IMR-90 (cell line): ENCODE measurements around the gene KLK11. TPM values are rescaled to one million over a fixed set of nuclear protein-coding genes. Genes with fewer than 3 reads are reported as not detected.

ENCODE experiments used
- ATAC-seq: fragments of 200-7000 bp; cut with Tn5 transposase; 2 replicates; pipeline ENCODE4 v1.9.1; 2020; ENCODE audit warnings: low read depth, mild to moderate bottlenecking, moderate library complexity
- BruUV-seq: library from RNA; stranded (reverse); fragments of 400-500 nt; replicated peaks from 2 replicates; lab custom pipeline; 2021; lab: Mats Ljungman, UMichigan
- CTCF ChIA-PET: fragments of 300-600 bp; formaldehyde crosslinking; extraction: SDS; loops from one replicate; lab custom pipeline; 2021; ENCODE audit warnings: antibody characterized with exemption; lab: Yijun Ruan, JAX
- POLR2A ChIA-PET: fragments of 300-600 bp; sonication (Branson Sonifier 250); formaldehyde crosslinking; loops from one replicate; lab custom pipeline; 2022; ENCODE audit warnings: antibody characterized with exemption; ENCODE audit not compliant: unreplicated experiment; lab: Charles Lee
- DNase-seq: peaks from one replicate; pipeline ENCODE4 v3.0.0; 2013
- H2AFZ ChIP-seq: replicated peaks from 2 replicates; pipeline ENCODE3; 2013; ENCODE audit warnings: low read length, mild to moderate bottlenecking; ENCODE audit not compliant: poor library complexity
- H2AK5ac ChIP-seq: 2 replicates; pipeline ENCODE4 v1.6.1; 2013; ENCODE audit warnings: low read depth, low read length, inconsistent platforms
- H2AK9ac ChIP-seq: replicated peaks from 2 replicates; pipeline ENCODE3; 2013; ENCODE audit warnings: mild to moderate bottlenecking, low read depth, low read length, moderate library complexity; ENCODE audit not compliant: poor library complexity
- H2BK120ac ChIP-seq: 2 replicates; pipeline ENCODE4 v1.6.1; 2013; ENCODE audit warnings: low read depth, low read length, inconsistent platforms
- H2BK15ac ChIP-seq: 3 replicates; pipeline ENCODE4 v1.6.1; 2013; ENCODE audit warnings: low read depth, low read length, inconsistent platforms
- H2BK20ac ChIP-seq: 2 replicates; pipeline ENCODE4 v1.6.1; 2013; ENCODE audit warnings: low read depth, mild to moderate bottlenecking, inconsistent platforms, low read length, moderate library complexity
- H2BK5ac ChIP-seq: 2 replicates; pipeline ENCODE4 v1.6.1; 2013; ENCODE audit warnings: mild to moderate bottlenecking, low read depth, low read length, inconsistent platforms; ENCODE audit not compliant: poor library complexity, severe bottlenecking
- H3K14ac ChIP-seq: replicated peaks from 2 replicates; pipeline ENCODE4 v1.6.1; 2013; ENCODE audit warnings: low read depth, low read length, inconsistent platforms
- H3K18ac ChIP-seq: 2 replicates; pipeline ENCODE4 v1.6.1; 2013; ENCODE audit warnings: low read depth, low read length, control low read depth
- H3K23ac ChIP-seq: 2 replicates; pipeline ENCODE4 v1.6.1; 2013; ENCODE audit warnings: low read depth, low read length, inconsistent platforms
- H3K27ac ChIP-seq: 2 replicates; pipeline ENCODE4 v1.5.1; 2013; ENCODE audit warnings: mild to moderate bottlenecking, control low read depth, low read length; ENCODE audit not compliant: insufficient read depth
- H3K27me3 ChIP-seq: 2 replicates; pipeline ENCODE4 v1.6.1; 2013; ENCODE audit warnings: low read length; ENCODE audit not compliant: control insufficient read depth, insufficient read depth
- H3K36me3 ChIP-seq: 2 replicates; pipeline ENCODE4 v1.6.1; 2013; ENCODE audit warnings: low read length, mixed read lengths; ENCODE audit not compliant: control insufficient read depth, insufficient read depth
- H3K4ac ChIP-seq: 2 replicates; pipeline ENCODE4 v1.6.1; 2013; ENCODE audit warnings: low read depth, low read length, inconsistent platforms
- H3K4me1 ChIP-seq: 2 replicates; pipeline ENCODE4 v1.6.1; 2013; ENCODE audit warnings: low read length, mixed read lengths; ENCODE audit not compliant: control insufficient read depth, insufficient read depth
- H3K4me2 ChIP-seq: 2 replicates; pipeline ENCODE4 v1.6.1; 2013; ENCODE audit warnings: low read depth, mild to moderate bottlenecking, control low read depth, low read length, moderate library complexity
- H3K4me3 ChIP-seq: 2 replicates; pipeline ENCODE4 v1.5.1; 2013; ENCODE audit warnings: low read depth, mild to moderate bottlenecking, control low read depth, low read length, moderate library complexity; ENCODE audit not compliant: insufficient read depth
- H3K56ac ChIP-seq: 2 replicates; pipeline ENCODE4 v1.6.1; 2013; ENCODE audit warnings: low read length, inconsistent platforms; ENCODE audit not compliant: insufficient read depth; ENCODE audit errors: extremely low read depth
- H3K79me1 ChIP-seq, 2 experiments: 2 replicates each; pipeline ENCODE4 v1.6.1; 2013; ENCODE audit warnings: low read length in 2 of 2, inconsistent platforms in 1 of 2, low read depth in 1 of 2
- H3K9ac ChIP-seq: 2 replicates; pipeline ENCODE4 v1.6.1; 2013; ENCODE audit warnings: low read depth, low read length, control low read depth
- H3K9me1 ChIP-seq: 2 replicates; pipeline ENCODE4 v1.6.1; 2013; ENCODE audit warnings: low read length, inconsistent platforms; ENCODE audit not compliant: insufficient read depth
- H3K9me3 ChIP-seq: 2 replicates; pipeline ENCODE4 v1.6.1; 2013; ENCODE audit warnings: low read length; ENCODE audit not compliant: control insufficient read depth, insufficient read depth
- H4K20me1 ChIP-seq: 2 replicates; pipeline ENCODE4 v1.6.1; 2013; ENCODE audit warnings: low read length, inconsistent platforms; ENCODE audit not compliant: insufficient read depth
- H4K5ac ChIP-seq: 2 replicates; pipeline ENCODE4 v1.6.1; 2013; ENCODE audit warnings: mild to moderate bottlenecking, low read depth, low read length, control low read depth
- H4K8ac ChIP-seq, 2 experiments: 2 replicates each; pipeline ENCODE4 v1.6.1; 2013; ENCODE audit warnings: low read depth in 2 of 2, low read length in 2 of 2, control low read depth in 1 of 2, inconsistent platforms in 1 of 2
- H4K91ac ChIP-seq: 2 replicates; pipeline ENCODE4 v1.6.1; 2013; ENCODE audit warnings: low read depth, low read length, inconsistent platforms; ENCODE audit not compliant: insufficient read depth
- BHLHE40 ChIP-seq: fragments of 150-350 bp; IDR thresholded peaks from 2 replicates; pipeline ENCODE4 v1.6.1; 2016; ENCODE audit warnings: mild to moderate bottlenecking, low read depth, low read length
- CHD1 ChIP-seq: IDR thresholded peaks from 2 replicates; pipeline ENCODE4 v1.6.1; 2012; ENCODE audit warnings: low read depth, low read length, improper control_type of control experiment
- FOS ChIP-seq: fragments of 150-350 bp; IDR thresholded peaks from 2 replicates; pipeline ENCODE4 v1.6.1; 2016; ENCODE audit warnings: low read depth, low read length
- NFE2L2 ChIP-seq: fragments of 150-350 bp; IDR thresholded peaks from 2 replicates; pipeline ENCODE4 v1.6.1; 2016; ENCODE audit warnings: low read depth, mild to moderate bottlenecking, low read length
- RFX5 ChIP-seq: IDR thresholded peaks from 2 replicates; pipeline ENCODE4 v1.8.0; 2012; ENCODE audit warnings: low read depth, mild to moderate bottlenecking, low read length, moderate library complexity
- WGBS, 2 experiments: methylation state at CpG; one replicate each; pipeline versions ENCODE4 v1.1.5 to v1.1.7; 2013; ENCODE audit warnings: missing lambda C conversion rate in 2 of 2; ENCODE audit not compliant: insufficient read length in 1 of 2; ENCODE audit errors: extremely low coverage in 2 of 2; 5-methylcytosine and 5-hydroxymethylcytosine counted together
- dilution Hi-C: fragments of 300-500 bp; cut with HindIII; formaldehyde crosslinking; loops from one replicate; pipeline ENCODE4 v1.14.3; 2018; ENCODE audit warnings: low sequenced_read_pairs; ENCODE audit not compliant: unreplicated experiment
- in situ Hi-C: fragments of 300-500 bp; cut with MboI; formaldehyde crosslinking; loops from 3 replicates; pipeline ENCODE4 v1.14.3; 2019; ENCODE audit warnings: low sequenced_read_pairs, inconsistent platforms, mixed read lengths
- intact Hi-C: fragments of 100-400 bp; cut with micrococcal nuclease; formaldehyde crosslinking; loops from 2 replicates; pipeline ENCODE4 v1.10.0; 2022
- polyA plus RNA-seq, 3 experiments: library from polyadenylated mRNA; depleted of rRNA; stranded (reverse); fragments of >200 nt; gene quantifications; 2 replicates each; pipeline ENCODE4 v1.2.3, GENCODE V29; 2012; ENCODE audit warnings: low replicate concordance in 1 of 3
- total RNA-seq: library from RNA; depleted of rRNA; stranded (reverse); fragments of >200 nt; gene quantifications from 2 replicates; pipeline ENCODE4 v1.2.3, GENCODE V29; 2012
- TF ChIP-seq, protein P1 (sequence below): fragments of 150-350 bp; IDR thresholded peaks from 2 replicates; pipeline ENCODE4 v1.6.1; 2017; ENCODE audit warnings: mild to moderate bottlenecking, antibody characterized with exemption, low read length, low read depth
- TF ChIP-seq, protein P2 (sequence below): conservative IDR thresholded peaks from 2 replicates; pipeline ENCODE4 v1.5.1; 2012; ENCODE audit warnings: mild to moderate bottlenecking, low read depth, low read length, improper control_type of control experiment

Gene KLK11
- total and polyA plus RNA-seq, 2 of the 4 experiments (the other 2 are of a cell fraction), result not detected

- in situ Hi-C loops (no loop called here), intact Hi-C loops (no loop called here), dilution Hi-C loops (no loop called here)
- Histone ChIP-seq H3K56ac (no peak overlapping the region), H3K14ac (no peak overlapping the region), H3K23ac (no peak overlapping the region), H2AFZ (no peak overlapping the region), H2AK5ac (no peak overlapping the region), H4K8ac (no peak overlapping the region), H3K4me1 (no peaks in the 10 kb centered on the region), H4K91ac (no peak overlapping the region), H3K36me3 (no peaks in the 10 kb centered on the region), H3K18ac (no peak overlapping the region), H3K27me3 (no peaks in the 10 kb centered on the region), H2BK120ac (no peak overlapping the region), H4K20me1 (no peaks in the 10 kb centered on the region), H3K79me1 (no peaks in the 10 kb centered on the region), H4K5ac (no peak overlapping the region), H3K9ac (no peak overlapping the region), H3K4ac (no peak overlapping the region), H3K4me2 (no peak overlapping the region), H3K4me3 (no peak overlapping the region), H3K9me1 (no peaks in the 10 kb centered on the region), H2BK20ac (no peak overlapping the region), H2BK5ac (no peak overlapping the region), H2AK9ac (no peak overlapping the region), H3K9me3 (no peaks in the 10 kb centered on the region; the same call in 1 of the 2 replicates), H3K27ac (no peak overlapping the region), H2BK15ac (no peak overlapping the region)
- ATAC-seq, result no peak
- ChIA-PET POLR2A (no interaction called here), CTCF (no interaction called here)
- no TSS peak for BruUV-seq
- WGBS, 2 experiments, result no CpG with 5 or more reads among the region's 5 CpGs
- no peak for DNase-seq
- TF ChIP-seq, protein P1, sequence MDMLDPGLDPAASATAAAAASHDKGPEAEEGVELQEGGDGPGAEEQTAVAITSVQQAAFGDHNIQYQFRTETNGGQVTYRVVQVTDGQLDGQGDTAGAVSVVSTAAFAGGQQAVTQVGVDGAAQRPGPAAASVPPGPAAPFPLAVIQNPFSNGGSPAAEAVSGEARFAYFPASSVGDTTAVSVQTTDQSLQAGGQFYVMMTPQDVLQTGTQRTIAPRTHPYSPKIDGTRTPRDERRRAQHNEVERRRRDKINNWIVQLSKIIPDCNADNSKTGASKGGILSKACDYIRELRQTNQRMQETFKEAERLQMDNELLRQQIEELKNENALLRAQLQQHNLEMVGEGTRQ, result no peak
- TF ChIP-seq BHLHE40 (no peak), FOS (no peak), RFX5 (no peak), CHD1 (no peak), NFE2L2 (no peak)
- TF ChIP-seq, protein P2, sequence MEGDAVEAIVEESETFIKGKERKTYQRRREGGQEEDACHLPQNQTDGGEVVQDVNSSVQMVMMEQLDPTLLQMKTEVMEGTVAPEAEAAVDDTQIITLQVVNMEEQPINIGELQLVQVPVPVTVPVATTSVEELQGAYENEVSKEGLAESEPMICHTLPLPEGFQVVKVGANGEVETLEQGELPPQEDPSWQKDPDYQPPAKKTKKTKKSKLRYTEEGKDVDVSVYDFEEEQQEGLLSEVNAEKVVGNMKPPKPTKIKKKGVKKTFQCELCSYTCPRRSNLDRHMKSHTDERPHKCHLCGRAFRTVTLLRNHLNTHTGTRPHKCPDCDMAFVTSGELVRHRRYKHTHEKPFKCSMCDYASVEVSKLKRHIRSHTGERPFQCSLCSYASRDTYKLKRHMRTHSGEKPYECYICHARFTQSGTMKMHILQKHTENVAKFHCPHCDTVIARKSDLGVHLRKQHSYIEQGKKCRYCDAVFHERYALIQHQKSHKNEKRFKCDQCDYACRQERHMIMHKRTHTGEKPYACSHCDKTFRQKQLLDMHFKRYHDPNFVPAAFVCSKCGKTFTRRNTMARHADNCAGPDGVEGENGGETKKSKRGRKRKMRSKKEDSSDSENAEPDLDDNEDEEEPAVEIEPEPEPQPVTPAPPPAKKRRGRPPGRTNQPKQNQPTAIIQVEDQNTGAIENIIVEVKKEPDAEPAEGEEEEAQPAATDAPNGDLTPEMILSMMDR, result no peak
Observed at GRCh38 chr19:51070334-51071094, 44.1 kb upstream of the KLK11 start.
